Measurements from ENCODE around the gene C2orf81. TPM values are rescaled to one million over a fixed set of nuclear protein-coding genes. Genes with fewer than 3 reads are reported as not detected.
A peak's percentile ranks its signal among the peaks of the same experiment; 100 is the strongest.

The C2orf81 gene
- total RNA-seq, 1 donor from 2014 or later, result 1.7 TPM

- H3K4me3 Mint-ChIP-seq, result no peak overlapping the region
- no peak for DNase-seq
- H3K27ac Mint-ChIP-seq, result no peak overlapping the region
- peaks cover 11% of the 10 kb centered on the region for H3K4me1 Mint-ChIP-seq
- peaks cover 35% of the 10 kb centered on the region for H3K27me3 Mint-ChIP-seq
- intact Hi-C loops (cut with micrococcal nuclease), result no loop called here
- no peaks in the 10 kb centered on the region for H3K36me3 Mint-ChIP-seq (ENCODE audit: low read depth)
- no peaks in the 10 kb centered on the region for H3K9me3 Mint-ChIP-seq
Observed at GRCh38 chr2:74438248-74438647, 16.8 kb upstream of the C2orf81 start.

GRCh38 chr2:74436848-74437695 lies 15.7 kb upstream of the C2orf81 start:
- H3K4me3 Mint-ChIP-seq, result no peak overlapping the region
- H3K9me3 Mint-ChIP-seq, result no peaks in the 10 kb centered on the region
- no peak overlapping the region for H3K27ac Mint-ChIP-seq
- no peaks in the 10 kb centered on the region for H3K36me3 Mint-ChIP-seq (ENCODE audit: low read depth)
- H3K4me1 Mint-ChIP-seq, result peaks cover 9% of the 10 kb centered on the region
- DNase-seq, result no peak
- H3K27me3 Mint-ChIP-seq, result peaks cover 27% of the 10 kb centered on the region
- intact Hi-C loops (cut with micrococcal nuclease), result no loop called here

- intact Hi-C loops (cut with micrococcal nuclease), result no loop called here
- H3K4me1 Mint-ChIP-seq, result peaks cover 8% of the 10 kb centered on the region
- DNase-seq, result no peak
Observed at GRCh38 chr2:74436111-74436805, 14.8 kb upstream of the C2orf81 start.

GRCh38 chr2:74430502-74430901 lies 9.1 kb upstream of the C2orf81 start:
- H3K4me1 Mint-ChIP-seq, result no peaks in the 10 kb centered on the region
- intact Hi-C loops (cut with micrococcal nuclease), result no loop called here
- DNase-seq, result no peak
- no peaks in the 10 kb centered on the region for H3K9me3 Mint-ChIP-seq
- no peaks in the 10 kb centered on the region for H3K27me3 Mint-ChIP-seq
- no peak overlapping the region for H3K4me3 Mint-ChIP-seq
- H3K27ac Mint-ChIP-seq, result no peak overlapping the region
- peaks cover 9% of the 10 kb centered on the region for H3K36me3 Mint-ChIP-seq (ENCODE audit: low read depth)

More at GRCh38 chr2:74436111-74436805, 14.8 kb upstream of the C2orf81 start:
- no peak overlapping the region for H3K4me3 Mint-ChIP-seq
- peaks cover 27% of the 10 kb centered on the region for H3K27me3 Mint-ChIP-seq
- no peak overlapping the region for H3K27ac Mint-ChIP-seq
- no peaks in the 10 kb centered on the region for H3K9me3 Mint-ChIP-seq
- no peaks in the 10 kb centered on the region for H3K36me3 Mint-ChIP-seq (ENCODE audit: low read depth)

GRCh38 chr2:74429487-74430451 lies 8.3 kb upstream of the C2orf81 start:
- Mint-ChIP-seq H3K27me3 (no peaks in the 10 kb centered on the region), H3K9me3 (no peaks in the 10 kb centered on the region), H3K4me3 (no peak overlapping the region), H3K4me1 (no peaks in the 10 kb centered on the region), H3K27ac (no peak overlapping the region), H3K36me3 (ENCODE audit: low read depth) (peaks cover 15% of the 10 kb centered on the region)
- DNase-seq, result no peak
- intact Hi-C loops (cut with micrococcal nuclease), result no loop called here

- Mint-ChIP-seq H3K27ac (no peak overlapping the region), H3K27me3 (no peaks in the 10 kb centered on the region), H3K9me3 (no peaks in the 10 kb centered on the region), H3K36me3 (ENCODE audit: low read depth) (peaks cover 19% of the 10 kb centered on the region), H3K4me1 (no peaks in the 10 kb centered on the region), H3K4me3 (no peak overlapping the region)
- intact Hi-C loops (cut with micrococcal nuclease), result no loop called here
- DNase-seq, result no peak
Observed at GRCh38 chr2:74428675-74429074, 7.3 kb upstream of the C2orf81 start.

- no peak overlapping the region for H3K4me3 Mint-ChIP-seq
- peaks cover 23% of the 10 kb centered on the region for H3K36me3 Mint-ChIP-seq (ENCODE audit: low read depth)
- DNase-seq, result no peak
- intact Hi-C loops (cut with micrococcal nuclease), result no loop called here
- H3K4me1 Mint-ChIP-seq, result peaks cover 9% of the 10 kb centered on the region
- H3K27me3 Mint-ChIP-seq, result no peaks in the 10 kb centered on the region
- H3K27ac Mint-ChIP-seq, result no peak overlapping the region
- no peaks in the 10 kb centered on the region for H3K9me3 Mint-ChIP-seq
Observed at GRCh38 chr2:74427551-74427950, 6.1 kb upstream of the C2orf81 start.

GRCh38 chr2:74426181-74426758 lies 4.9 kb upstream of the C2orf81 start:
- Mint-ChIP-seq H3K9me3 (no peaks in the 10 kb centered on the region), H3K4me3 (no peak overlapping the region), H3K27ac (no peak overlapping the region), H3K27me3 (no peaks in the 10 kb centered on the region), H3K36me3 (ENCODE audit: low read depth) (peaks cover 25% of the 10 kb centered on the region), H3K4me1 (peaks cover 10% of the 10 kb centered on the region)
- intact Hi-C loops (cut with micrococcal nuclease), result no loop called here
- no peak for DNase-seq

GRCh38 chr2:74425523-74425922 lies 4.1 kb upstream of the C2orf81 start:
- no peak overlapping the region for H3K4me3 Mint-ChIP-seq
- peaks cover 14% of the 10 kb centered on the region for H3K4me1 Mint-ChIP-seq
- H3K9me3 Mint-ChIP-seq, result no peaks in the 10 kb centered on the region
- peaks cover 25% of the 10 kb centered on the region for H3K36me3 Mint-ChIP-seq (ENCODE audit: low read depth)
- intact Hi-C loops (cut with micrococcal nuclease), result no loop called here
- DNase-seq, result no peak
- H3K27ac Mint-ChIP-seq, result no peak overlapping the region
- H3K27me3 Mint-ChIP-seq, result no peaks in the 10 kb centered on the region

- H3K4me1 Mint-ChIP-seq, result peaks cover 18% of the 10 kb centered on the region
Observed at GRCh38 chr2:74424995-74425406, 3.6 kb upstream of the C2orf81 start.

GRCh38 chr2:74424139-74424992 lies 2.9 kb upstream of the C2orf81 start:
- intact Hi-C loops (cut with micrococcal nuclease), result loop anchor here (5.0 kb wide), 1 partner anchor 277 kb away; the partner anchor contains the start of gene BOLA3
- Mint-ChIP-seq H3K27ac (peak overlapping the region; percentile 5), H3K36me3 (ENCODE audit: low read depth) (peaks cover 25% of the 10 kb centered on the region), H3K4me1 (peaks cover 18% of the 10 kb centered on the region), H3K27me3 (no peaks in the 10 kb centered on the region), H3K4me3 (no peak overlapping the region), H3K9me3 (no peaks in the 10 kb centered on the region)
- no peak for DNase-seq

More at GRCh38 chr2:74424995-74425406, 3.6 kb upstream of the C2orf81 start:
- H3K27me3 Mint-ChIP-seq, result no peaks in the 10 kb centered on the region
- intact Hi-C loops (cut with micrococcal nuclease), result loop anchor here (5.0 kb wide), 1 partner anchor 278 kb away; the partner anchor contains the start of gene BOLA3
- H3K27ac Mint-ChIP-seq, result peak overlapping the region; percentile 5
- no peak overlapping the region for H3K4me3 Mint-ChIP-seq
- peaks cover 25% of the 10 kb centered on the region for H3K36me3 Mint-ChIP-seq (ENCODE audit: low read depth)
- DNase-seq, result no peak
- no peaks in the 10 kb centered on the region for H3K9me3 Mint-ChIP-seq

GRCh38 chr2:74423231-74424095 lies 2.0 kb upstream of the C2orf81 start:
- no peak for DNase-seq
- Mint-ChIP-seq H3K36me3 (ENCODE audit: low read depth) (peaks cover 25% of the 10 kb centered on the region), H3K27me3 (no peaks in the 10 kb centered on the region), H3K9me3 (no peaks in the 10 kb centered on the region), H3K27ac (peak overlapping the region; percentile 68), H3K4me1 (peaks cover 18% of the 10 kb centered on the region), H3K4me3 (peak overlapping the region; percentile 94)
- intact Hi-C loops (cut with micrococcal nuclease), result loop anchor here (5.0 kb wide), 1 partner anchor 276 kb away; the partner anchor contains the start of gene BOLA3
